ENCODE data around the gene EPHB2. TPM values are rescaled to one million over a fixed set of nuclear protein-coding genes. Genes with fewer than 3 reads are reported as not detected.
"Not testable (repeated sequence)": the region's sequence is repeated elsewhere in the genome, so short reads cannot be mapped to it uniquely, and the experiment has no call there.

EPHB2 gene
- 3.7 TPM for total RNA-seq

GRCh38 chr1:22710701-22711049 is at the start of gene EPHB2:
Gene EPHB2 (plus strand): TSS chr1:22710839. CDS start chr1:22710983, 144 bp downstream.
- DNase-seq (ENCODE audit: low spot score), result no peak

- no peak for DNase-seq (ENCODE audit: low spot score)
Observed at GRCh38 chr1:22661880-22662279, 48.8 kb upstream of the EPHB2 start.

GRCh38 chr1:22662318-22662717 is 48.3 kb upstream of the EPHB2 start:
- DNase-seq (ENCODE audit: low spot score), result peak; percentile 29

GRCh38 chr1:22662986-22663408 is 47.6 kb upstream of the EPHB2 start:
- DNase-seq (ENCODE audit: low spot score), result no peak

GRCh38 chr1:22665752-22666151 is 44.9 kb upstream of the EPHB2 start:
- no peak for DNase-seq (ENCODE audit: low spot score)

- no peak for DNase-seq (ENCODE audit: low spot score)
Observed at GRCh38 chr1:22666412-22666811, 44.2 kb upstream of the EPHB2 start.

GRCh38 chr1:22668840-22669239 is 41.8 kb upstream of the EPHB2 start:
- DNase-seq (ENCODE audit: low spot score), result not testable (repeated sequence)

- DNase-seq (ENCODE audit: low spot score), result no peak
Observed at GRCh38 chr1:22670352-22670975, 40.2 kb upstream of the EPHB2 start.

GRCh38 chr1:22671999-22672398 is 38.6 kb upstream of the EPHB2 start:
- no peak for DNase-seq (ENCODE audit: low spot score)

GRCh38 chr1:22673486-22674409 is 36.9 kb upstream of the EPHB2 start:
- peak; percentile 60 for DNase-seq (ENCODE audit: low spot score)

- DNase-seq (ENCODE audit: low spot score), result no peak
Observed at GRCh38 chr1:22674410-22674749, 36.3 kb upstream of the EPHB2 start.

- DNase-seq (ENCODE audit: low spot score), result not testable (repeated sequence)
Observed at GRCh38 chr1:22676151-22676550, 34.5 kb upstream of the EPHB2 start.

- DNase-seq (ENCODE audit: low spot score), result no peak
Observed at GRCh38 chr1:22676916-22677583, 33.6 kb upstream of the EPHB2 start.

- no peak for DNase-seq (ENCODE audit: low spot score)
Observed at GRCh38 chr1:22677931-22678896, 32.4 kb upstream of the EPHB2 start.

- no peak for DNase-seq (ENCODE audit: low spot score)
Observed at GRCh38 chr1:22680726-22681125, 29.9 kb upstream of the EPHB2 start.

GRCh38 chr1:22681556-22682276 is 28.9 kb upstream of the EPHB2 start:
- no peak for DNase-seq (ENCODE audit: low spot score)

GRCh38 chr1:22683547-22683946 is 27.1 kb upstream of the EPHB2 start:
- DNase-seq (ENCODE audit: low spot score), result no peak

- no peak for DNase-seq (ENCODE audit: low spot score)
Observed at GRCh38 chr1:22685591-22686059, 25.0 kb upstream of the EPHB2 start.

- no peak for DNase-seq (ENCODE audit: low spot score)
Observed at GRCh38 chr1:22687191-22687590, 23.4 kb upstream of the EPHB2 start.

- DNase-seq (ENCODE audit: low spot score), result no peak
Observed at GRCh38 chr1:22688466-22688865, 22.2 kb upstream of the EPHB2 start.

- DNase-seq (ENCODE audit: low spot score), result no peak
Observed at GRCh38 chr1:22689505-22689904, 21.1 kb upstream of the EPHB2 start.
